HG03280 (cell line): ENCODE results near the gene PAK1.
"Not testable (repeated sequence)": the region's sequence is repeated elsewhere in the genome, so short reads cannot be mapped to it uniquely, and the experiment has no call there.

Source experiments
- ATAC-seq: cut with Tn5 transposase; IDR thresholded peaks from one replicate; pipeline ENCODE4 v1.9.1; 2021; ENCODE audit warnings: mild to moderate bottlenecking, moderate library complexity; ENCODE audit not compliant: unreplicated experiment

The PAK1 gene

DNA sequence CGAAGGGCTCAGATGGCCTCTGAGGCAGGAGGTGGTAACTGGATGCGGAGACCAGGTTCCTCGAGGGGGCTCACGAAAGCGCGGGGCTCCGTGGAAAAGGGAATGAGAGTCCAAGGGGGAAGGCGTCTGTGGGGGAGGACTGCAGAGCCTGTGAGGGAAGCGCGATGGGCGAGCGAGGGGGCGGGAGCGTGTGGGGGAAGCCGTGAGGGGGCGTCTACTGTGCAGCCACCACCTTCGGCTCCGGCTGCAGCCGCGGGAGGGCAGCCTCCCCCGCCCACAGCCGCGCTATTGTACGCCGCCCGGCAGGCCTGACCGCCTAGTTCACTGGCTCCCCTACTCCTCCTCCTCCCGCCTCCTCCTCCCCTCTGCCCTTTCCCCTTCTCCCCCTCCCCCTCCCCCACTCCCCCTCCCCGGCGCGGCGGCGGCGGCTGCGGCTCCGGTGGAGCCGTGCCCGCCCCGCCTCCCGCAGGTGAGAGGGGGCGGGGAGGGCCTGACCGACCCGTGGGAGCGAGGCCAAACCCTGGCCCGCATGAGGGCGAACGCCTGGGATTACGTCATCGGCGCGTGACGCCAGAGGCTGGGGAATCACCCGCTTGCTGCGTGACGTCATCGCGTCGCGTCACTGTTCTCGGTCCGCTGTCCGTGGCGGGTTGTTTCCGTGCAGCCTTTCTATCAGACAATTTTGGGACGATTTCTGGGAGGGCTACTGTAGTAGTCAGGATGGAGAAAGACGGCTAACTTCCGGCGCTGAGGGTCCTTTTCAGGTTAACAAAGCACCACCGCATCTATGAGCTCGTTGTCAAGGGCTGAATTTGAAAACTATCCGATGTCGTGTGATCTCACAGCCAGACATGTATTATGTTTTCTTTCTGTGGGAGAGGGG is at the start of gene PAK1:
Gene PAK1, minus strand, starts transcription at position 294 of the 883 bp plus-strand sequence. CDS start 81,574 bp downstream, outside the sequence.
- peak; percentile 70 for ATAC-seq

DNA sequence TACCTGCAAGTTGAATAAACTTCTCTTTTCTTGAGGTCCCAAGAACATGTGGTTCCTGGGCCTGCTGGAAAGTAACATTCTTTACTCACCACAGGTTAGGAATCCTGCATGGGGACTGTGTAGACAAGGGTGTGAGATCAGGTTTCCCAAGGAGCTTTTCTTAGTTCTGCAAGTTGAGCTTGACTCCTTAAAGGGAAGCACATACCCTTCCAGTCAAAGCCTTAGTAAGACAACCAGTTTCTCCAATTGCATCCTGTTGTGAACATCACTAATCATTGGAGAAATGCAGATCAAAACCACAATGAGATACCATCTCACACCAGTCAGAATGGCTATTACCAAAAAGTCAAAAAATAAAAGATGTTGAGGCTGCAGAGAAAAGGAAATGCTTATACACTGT is 48.3 kb upstream of the PAK1 start:
- ATAC-seq: no peak

DNA sequence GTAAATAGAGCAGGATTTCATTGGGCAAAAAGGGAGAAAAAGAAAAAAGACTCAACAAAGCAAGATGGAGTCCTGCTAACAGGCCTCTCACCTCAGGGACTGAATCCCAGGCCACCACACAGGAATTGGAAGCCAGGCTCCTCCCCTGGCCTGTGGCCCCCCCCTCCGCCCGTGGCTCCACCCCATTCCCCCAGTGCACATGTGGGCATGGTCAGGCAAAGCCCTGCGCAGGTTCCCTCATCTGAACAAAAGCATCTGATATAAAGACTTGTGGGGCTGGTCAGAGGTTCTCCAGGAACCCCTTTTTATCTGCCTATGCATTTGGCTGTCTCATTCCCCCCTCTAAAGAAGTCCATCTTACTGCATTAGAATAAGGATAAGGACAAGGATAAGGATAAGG is 46.0 kb upstream of the PAK1 start:
- ATAC-seq: no peak

DNA sequence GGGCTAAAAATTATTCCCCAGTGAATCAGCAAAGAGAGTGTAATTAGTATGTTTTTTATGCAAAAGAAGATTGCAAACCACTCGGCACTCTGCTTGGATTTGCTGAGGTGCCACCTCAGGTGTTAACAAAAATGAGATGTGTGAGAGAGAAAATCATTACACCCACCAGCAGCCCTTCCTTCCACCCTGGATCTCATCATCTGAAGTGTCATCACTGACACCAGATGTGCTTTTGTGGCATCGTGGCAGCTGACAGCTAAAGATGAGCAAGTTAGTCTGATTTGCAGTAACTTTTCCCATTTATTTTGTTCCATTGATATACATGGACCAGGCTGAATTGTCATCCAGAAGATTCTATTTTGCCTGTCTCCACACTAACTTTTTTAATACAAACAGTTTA is 44.6 kb upstream of the PAK1 start:
- no peak for ATAC-seq

DNA sequence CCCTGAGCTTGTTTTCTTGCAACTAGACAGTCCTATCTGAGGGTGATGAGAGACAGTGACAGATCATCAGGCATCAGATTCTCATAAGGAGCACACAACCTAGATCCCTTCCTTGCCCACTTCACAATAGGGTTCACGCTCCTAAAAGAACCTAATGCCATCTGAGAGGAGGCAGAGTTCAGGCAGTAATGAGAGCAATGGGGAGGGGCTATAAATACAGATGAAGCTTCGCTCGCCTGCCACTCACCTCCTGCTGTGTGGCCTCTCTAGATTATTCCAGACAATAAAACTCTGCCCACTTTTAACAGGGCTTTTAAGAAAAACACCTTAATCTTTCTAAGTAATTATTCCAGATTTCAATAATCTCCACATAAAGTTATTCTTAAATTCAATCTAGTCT is 43.9 kb upstream of the PAK1 start:
- ATAC-seq: no peak

DNA sequence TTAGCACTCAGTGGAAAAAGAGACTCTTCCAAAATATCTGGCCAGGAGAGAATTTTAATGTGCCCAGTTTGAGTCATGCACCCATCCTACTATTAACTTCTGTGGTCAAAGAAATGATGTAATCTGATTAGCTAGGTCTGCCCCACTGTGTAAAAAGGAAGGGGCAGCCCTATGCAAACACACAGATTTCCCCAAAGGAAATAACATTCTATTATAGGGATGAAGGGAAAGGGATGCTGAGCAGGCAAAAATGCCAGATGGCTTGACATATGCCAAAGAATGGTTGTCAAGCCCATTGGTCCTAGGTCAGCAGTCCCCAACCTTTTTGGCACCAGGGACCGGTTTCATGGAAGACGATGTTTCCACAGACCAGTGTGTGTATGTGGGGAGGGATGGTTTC is 43.3 kb upstream of the PAK1 start:
- no peak for ATAC-seq

DNA sequence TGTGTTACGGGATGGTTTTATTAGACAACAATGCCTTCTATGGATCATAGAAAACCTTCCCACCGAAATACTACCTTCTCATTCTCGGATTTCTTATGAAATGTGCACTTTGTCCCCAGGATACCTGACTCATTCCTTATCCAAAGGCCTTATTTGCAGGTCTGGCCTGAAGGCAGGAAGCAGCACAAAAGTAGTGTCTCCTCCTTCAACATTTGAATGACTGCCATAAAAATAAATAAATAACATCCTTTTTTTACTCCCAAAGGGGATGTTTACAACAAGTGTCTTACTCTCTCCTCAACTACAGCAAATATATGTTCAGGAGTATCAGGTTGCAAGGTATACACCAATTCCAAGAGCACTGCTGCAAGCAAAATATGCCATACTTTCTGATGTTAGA is 41.6 kb upstream of the PAK1 start:
- no peak for ATAC-seq

DNA sequence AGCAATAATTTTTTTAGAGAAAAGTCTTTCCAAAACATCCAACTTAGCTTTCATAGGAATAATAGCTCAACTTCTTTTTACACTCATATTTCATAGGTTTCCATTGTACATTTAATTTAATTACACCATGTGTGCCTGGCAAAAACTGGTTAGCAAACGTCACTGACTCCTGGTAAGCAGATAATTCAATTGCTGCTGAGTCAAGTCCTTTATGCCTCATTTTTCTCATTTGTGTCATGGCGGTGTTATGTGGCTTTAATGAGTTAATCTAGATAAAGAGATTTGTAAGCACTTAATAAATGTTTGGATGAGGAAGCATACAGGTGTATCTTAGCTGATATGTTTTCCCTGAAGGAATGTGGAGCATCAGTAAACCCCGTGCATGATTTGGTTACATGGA is 41.2 kb upstream of the PAK1 start:
- no peak for ATAC-seq

DNA sequence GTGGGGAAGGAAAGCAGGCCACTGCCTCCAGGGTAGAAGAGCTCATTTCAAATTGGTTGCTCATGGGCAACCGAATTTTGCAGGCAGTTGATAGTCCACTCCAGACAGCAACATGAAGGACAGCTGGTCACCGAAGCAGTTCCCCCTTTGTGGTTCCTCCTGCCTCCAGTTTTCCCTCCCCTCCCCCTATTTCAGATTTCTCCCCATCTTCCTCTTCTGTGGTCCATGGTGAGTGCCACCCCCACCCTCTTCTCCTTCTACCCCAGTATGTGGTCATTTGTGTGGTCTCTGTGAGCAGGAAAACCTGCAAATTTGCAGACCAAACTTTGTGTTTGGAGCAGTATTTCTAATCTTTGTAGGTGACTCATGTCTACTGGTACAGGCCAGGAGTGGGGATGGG is 38.2 kb upstream of the PAK1 start:
- ATAC-seq: no peak

DNA sequence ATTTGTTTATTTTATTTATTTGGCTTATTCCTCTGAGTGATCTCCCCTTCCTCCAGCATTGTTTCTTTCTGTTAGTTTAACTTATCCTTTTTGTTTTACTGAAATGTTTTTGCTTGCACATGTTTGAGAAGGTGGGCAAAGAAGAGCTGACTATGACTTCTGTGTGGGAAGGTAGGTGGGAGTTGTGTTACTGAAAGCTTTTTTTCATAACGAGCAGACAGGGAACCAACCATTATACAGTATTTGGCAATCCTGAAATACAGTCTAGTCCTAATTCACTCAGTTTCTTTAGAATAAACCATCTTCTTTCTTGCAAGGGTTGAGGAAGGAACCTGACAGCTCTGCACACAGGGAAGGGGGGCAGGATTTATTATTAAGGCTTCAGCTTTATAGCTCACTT is 37.0 kb upstream of the PAK1 start:
- no peak for ATAC-seq

DNA sequence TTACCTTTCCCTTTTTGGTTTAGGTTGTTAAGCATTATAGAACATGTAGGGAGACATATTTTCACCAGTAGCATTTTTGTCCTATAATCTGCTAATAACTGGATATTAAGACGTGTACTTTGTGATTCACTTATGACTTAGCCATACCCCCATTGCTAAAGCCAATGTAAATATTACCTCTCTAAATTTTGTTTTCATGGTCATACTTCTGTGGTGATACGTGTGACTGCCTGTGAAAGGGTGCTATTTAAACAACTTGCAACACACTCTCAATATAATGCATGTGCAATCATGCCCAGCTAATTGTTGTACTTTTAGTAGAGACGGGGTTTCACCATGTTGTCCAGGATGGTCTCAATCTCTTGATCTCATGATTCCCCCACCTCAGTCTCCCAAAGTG is 36.2 kb upstream of the PAK1 start:
- no peak for ATAC-seq

DNA sequence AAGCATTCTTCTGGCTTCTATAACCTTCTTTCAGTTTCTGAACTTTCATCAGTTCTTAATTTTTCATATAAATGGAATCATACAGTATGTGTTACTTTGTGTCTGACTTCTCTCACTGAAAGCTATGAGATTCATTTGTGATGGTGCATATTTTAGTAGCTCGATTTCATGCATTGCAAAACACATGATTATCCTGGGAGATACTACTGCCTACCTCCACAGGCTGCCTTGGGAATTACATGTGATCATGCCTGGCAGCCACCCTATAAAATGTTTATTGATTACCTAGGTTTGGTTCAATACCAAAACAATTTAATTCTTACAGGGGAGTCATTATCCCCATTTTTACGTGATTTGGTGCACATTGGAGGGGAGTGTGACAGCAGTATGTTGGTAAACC is 34.1 kb upstream of the PAK1 start:
- ATAC-seq: no peak

DNA sequence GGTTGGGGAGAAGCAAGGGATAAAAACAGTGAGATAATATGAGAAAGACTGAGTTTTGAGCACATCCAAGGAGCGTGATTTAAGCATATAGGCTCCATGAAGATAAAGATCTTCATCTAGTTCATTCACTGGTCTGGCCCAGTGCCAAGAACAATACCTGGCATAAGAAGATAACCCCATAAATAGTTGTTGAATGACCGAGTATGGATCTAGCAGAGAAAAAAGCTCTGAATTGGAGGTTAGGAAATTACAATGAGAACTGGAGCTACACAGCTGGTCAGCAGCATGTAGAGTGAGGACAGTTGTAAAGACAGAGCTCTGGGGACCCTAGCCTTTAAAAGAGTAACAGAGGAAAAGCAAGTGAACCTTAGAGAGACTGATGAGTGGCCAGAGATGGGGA is 33.0 kb upstream of the PAK1 start:
- ATAC-seq: no peak

DNA sequence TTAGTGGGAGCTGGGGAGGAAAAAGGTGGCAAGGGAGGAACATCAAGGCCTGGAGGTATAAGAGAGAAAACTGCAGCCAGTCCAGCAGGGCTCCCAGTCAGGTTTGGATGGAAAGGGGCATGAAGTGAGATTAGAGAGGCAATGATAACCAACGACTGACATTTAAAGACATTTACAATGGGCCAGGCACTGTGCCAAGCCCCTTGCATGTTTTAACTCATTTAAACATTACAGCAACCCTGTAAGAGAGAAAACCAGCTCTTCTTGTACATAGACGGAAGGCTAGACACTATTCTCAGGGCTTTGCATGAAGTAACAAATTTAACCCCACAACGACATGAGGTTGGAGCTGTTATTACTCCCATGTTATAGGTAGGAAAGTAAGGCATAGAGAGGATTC is 32.1 kb upstream of the PAK1 start:
- ATAC-seq: no peak

DNA sequence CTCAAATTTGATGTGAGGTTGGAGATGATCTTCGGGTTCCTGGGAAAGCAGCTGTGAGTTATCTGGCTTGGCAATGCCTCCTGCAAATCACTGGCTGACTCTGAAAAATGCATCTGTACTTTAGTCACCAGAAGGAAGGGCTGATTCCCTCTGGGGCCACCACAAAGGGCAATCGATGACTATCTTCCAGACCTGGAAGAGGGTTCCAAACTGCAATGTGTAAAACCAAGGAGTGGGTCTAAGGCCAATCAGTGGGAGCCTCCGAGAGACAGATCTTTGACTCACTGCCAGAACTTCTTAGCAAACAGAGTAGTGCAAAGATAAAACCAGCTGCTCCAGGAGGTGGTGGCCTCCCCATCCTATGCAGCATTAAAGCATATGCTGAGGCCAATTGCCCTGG is 29.1 kb upstream of the PAK1 start:
- ATAC-seq: no peak

DNA sequence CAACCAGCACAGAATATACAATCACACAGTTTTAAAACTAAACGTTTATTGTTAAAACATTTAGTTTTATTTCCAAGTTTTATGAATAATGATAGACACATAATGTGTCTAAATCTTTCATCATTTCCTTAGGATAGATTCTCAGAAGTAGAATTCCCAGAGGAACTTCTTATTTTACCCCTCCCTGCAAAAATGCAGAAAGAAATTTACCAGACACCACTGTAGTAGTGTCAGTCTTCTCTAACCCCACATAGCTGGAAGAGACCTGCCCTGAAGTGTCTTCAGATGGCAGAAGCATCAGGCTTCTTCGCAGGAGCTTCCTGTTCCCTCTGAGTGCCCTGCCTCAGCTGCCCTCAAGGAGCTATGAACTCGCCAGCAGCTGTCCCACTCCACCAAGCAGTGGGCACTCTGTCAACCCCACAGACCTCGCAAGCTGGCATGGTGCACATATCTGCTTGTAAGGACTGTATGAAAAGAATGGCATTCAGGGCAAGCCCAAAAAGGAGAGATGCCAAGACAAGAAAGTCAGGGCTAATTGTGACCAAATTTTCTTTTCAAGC is 28.5 kb upstream of the PAK1 start:
- ATAC-seq: no peak

DNA sequence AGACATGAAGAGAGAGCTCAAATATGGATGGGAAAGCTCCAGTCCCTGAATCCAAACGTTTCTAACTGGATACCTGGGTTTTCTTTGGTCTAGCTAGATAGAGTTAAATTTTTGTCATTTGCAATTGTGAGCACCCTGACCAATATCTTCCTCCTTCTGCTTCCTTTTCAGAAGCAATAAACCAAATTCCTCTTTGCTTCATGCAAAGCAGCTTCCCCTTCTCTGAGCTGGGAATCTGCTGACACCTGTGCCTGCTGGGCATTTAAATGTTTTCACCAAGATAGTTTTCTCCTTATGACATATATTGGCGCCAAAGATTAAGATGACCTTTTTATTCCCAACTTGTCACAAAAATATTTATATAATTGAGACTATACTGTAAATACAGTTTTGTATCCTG is 27.9 kb upstream of the PAK1 start:
- no peak for ATAC-seq

DNA sequence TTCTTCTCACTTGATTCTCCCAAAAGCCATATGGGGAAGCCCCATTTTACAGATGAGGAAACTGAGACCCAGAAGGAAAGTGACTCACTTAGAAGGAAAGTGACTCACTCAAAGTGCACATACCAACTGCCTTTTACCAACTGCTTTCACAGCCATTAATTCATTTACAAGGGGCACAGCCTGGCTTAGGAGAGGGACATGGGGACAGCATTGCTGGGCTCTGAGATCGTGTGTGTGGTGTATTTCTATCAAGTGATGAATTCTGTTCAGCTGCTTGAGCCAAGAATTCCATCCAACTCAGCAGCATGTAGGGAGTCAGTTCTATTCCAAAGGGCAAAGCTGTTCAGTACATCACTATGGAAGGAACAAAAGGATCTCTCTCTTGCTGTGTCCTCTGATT is 23.5 kb upstream of the PAK1 start:
- no peak for ATAC-seq

DNA sequence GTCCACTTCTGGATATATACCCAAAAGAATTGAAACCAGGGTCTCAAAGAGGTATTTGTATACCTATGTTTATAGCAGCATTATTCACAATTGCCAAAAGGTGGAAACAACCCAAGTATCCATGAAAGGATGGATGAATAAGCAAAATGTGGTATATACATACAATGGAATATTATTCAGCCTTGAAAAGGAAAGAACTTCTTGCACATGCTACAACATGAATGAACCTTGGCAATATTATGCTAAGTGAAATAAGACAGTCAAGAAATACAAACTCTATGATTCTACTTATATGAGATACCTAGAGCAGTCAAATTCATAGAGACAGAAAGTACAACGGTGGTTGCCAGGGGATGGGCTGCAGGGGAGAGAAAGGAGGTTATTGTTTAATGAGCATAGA is 21.6 kb upstream of the PAK1 start:
- ATAC-seq: no peak

DNA sequence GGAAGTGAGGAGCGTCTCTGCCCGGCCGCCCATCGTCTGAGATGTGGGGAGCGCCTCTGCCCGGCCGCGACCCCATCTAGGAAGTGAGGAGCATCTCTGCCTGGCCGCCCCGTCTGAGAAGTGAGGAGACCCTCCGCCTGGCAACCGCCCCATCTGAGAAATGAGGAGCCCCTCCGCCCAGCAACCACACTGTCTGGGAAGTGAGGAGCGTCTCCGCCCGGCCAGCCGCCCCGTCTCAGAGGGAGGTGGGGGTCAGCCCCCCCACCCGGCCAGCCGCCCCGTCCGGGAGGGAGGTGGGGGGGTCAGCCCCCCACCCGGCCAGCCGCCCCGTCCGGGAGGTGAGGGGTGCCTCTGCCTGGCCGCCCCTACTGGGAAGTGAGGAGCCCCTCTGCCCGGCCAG is 16.1 kb upstream of the PAK1 start:
- not testable (repeated sequence) for ATAC-seq

DNA sequence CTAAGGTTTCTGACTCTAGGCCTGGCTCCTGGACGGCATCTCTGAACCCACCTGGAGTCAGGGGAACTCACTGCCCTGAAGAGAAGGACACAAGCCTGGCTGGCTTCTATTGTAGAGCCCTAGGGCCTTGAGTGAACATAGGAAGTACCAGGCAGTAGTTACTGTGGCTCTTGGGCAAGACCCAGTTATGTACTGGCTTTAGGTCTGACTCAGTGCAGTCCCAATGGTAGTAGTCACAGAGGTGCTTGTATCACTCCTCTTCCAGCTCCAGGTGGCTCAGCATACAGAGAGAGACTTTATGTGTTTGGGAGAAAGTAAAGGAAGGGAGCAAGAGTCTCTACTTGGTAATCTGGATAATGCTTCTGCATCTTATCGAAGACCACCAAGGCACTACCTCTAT is 13.9 kb upstream of the PAK1 start:
- no peak for ATAC-seq

DNA sequence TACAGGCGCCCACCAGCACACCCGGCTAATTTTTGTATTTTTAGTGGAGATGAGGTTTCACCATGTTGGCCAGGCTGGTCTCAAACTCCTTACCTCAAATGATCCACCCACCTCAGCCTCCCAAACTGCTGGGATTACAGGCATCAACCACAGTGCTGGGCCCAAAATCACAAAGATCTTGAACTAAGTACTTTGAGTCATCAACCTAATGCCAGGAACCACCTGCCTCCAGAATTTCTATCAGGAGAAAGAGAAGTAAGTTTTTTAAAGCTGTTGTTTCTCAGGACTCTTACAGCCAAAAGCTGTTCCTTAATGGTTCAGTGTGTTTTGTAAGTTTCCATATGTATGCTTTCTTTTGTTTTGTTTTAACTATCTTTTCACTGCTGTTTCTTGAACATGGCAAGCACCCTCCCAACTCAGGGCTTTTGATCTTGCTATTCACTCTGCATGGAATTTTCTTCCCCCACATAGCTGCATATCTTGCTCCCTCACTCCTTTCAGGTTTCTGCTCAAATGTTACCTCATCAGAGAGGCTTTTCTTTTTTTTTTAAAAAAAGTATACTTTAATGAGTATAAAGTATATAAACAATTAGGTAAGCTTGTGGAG is 6.0 kb upstream of the PAK1 start:
- no peak for ATAC-seq
